ENCODE data around the gene MTX1. TPM values are rescaled to one million over a fixed set of nuclear protein-coding genes. Genes with fewer than 3 reads are reported as not detected.
"Not testable (repeated sequence)": the region's sequence is repeated elsewhere in the genome, so short reads cannot be mapped to it uniquely, and the experiment has no call there.

The MTX1 gene
- total and polyA plus RNA-seq, 3 experiments from 2014 or later: 43.7 to 73.2 (median 67.6) TPM

DNA sequence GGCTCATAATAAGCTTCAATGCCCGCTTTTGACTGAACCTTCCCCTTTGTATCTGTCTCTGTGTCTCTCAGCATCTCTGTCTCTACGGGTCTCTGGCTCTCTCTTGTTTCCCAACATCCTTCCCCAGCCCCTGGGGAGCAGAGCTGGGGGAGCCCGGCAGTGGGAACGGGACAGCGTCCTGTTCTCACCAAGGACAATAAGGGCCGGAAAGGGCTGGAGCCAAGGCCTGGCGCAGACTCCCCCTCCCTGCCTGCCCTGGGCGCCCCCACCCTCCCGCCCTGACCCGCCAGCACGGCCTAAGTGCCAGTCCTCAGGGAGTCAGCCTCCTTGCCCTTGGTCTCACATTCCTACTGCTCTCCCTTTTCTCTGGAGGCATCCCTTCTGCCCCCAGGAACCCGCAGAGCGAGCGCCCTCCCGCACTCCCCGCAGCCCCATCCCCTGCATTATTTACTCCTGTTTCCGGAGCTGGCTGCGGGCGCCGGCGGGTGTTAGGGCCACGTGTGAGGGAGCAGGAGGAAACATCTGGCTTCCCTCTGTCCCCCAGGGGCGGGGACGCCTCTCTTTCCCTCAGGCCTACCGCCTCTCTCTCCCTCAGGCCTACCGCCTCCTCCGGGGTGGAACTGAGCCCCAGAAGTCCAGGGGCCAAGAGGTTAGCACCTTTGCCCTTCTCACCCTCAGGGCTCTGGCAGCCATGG, 41.9 kb upstream of the MTX1 start:
- no peaks in the 10 kb centered on the region for H3K9me3 Mint-ChIP-seq
- peaks cover 0 to 24% (median 7%) of the 10 kb centered on the region in 3 donors for H3K36me3 Mint-ChIP-seq
- peaks cover 18% of the 10 kb centered on the region for H3K36me3 ChIP-seq (ENCODE audit: insufficient read depth, low read length)
- ChIA-PET CTCF (interaction anchor here (1.0 to 10.7 kb wide), 11 partner anchors 26 to 121 kb away, joined by 3 to 177 read pairs (median 6); partner anchors contain the start of genes ADAM15, DPM3, SLC50A1 and THBS3), POLR2A (no interaction called here)
- no peak for DNase-seq
- no peaks in the 10 kb centered on the region for H3K9me3 ChIP-seq (ENCODE audit: low read length)
- peaks cover 9% of the 10 kb centered on the region for H3K4me1 ChIP-seq (ENCODE audit: insufficient read depth, low read length)
- no peak overlapping the region for H3K27ac ChIP-seq (ENCODE audit: low read depth, low read length)
- no peak overlapping the region for H3K27ac Mint-ChIP-seq
- H3K4me3 Mint-ChIP-seq: no peak overlapping the region
- no peaks in the 10 kb centered on the region for H3K27me3 ChIP-seq (ENCODE audit: insufficient read depth, low read length, poor library complexity, severe bottlenecking)
- H3K4me1 Mint-ChIP-seq: peaks cover 11 to 22% (median 13%) of the 10 kb centered on the region in 3 donors
- H3K4me3 ChIP-seq (ENCODE audit: low read length): no peak overlapping the region
- H3K27me3 Mint-ChIP-seq: peaks cover 2 to 3% of the 10 kb centered on the region in 2 donors

- peaks cover 18% of the 10 kb centered on the region for H3K36me3 ChIP-seq (ENCODE audit: insufficient read depth, low read length)
- ChIA-PET POLR2A (interaction anchor here (0.9 to 1.1 kb wide), 2 partner anchors 27 to 103 kb away, joined by 3 read pairs; no protein-coding TSS in a partner anchor), CTCF (interaction anchor here (0.9 to 10.7 kb wide), 18 partner anchors 10 to 122 kb away, joined by 3 to 177 read pairs (median 4); partner anchors contain the start of genes ADAM15, DPM3 and SLC50A1)
- peaks cover 18% of the 10 kb centered on the region for H3K4me1 ChIP-seq (ENCODE audit: insufficient read depth, low read length)
- no peaks in the 10 kb centered on the region for H3K9me3 ChIP-seq (ENCODE audit: low read length)
- peaks cover 0 to 30% (median 7%) of the 10 kb centered on the region in 3 donors for H3K36me3 Mint-ChIP-seq
- H3K4me1 Mint-ChIP-seq: peaks cover 17 to 30% (median 20%) of the 10 kb centered on the region in 3 donors
- H3K4me3 Mint-ChIP-seq: peak overlapping the region; percentile 31 to 71 (median 48)
- no peak overlapping the region for H3K27ac ChIP-seq (ENCODE audit: low read depth, low read length)
- peak; percentile 73 to 88 (median 80) for DNase-seq
- no peaks in the 10 kb centered on the region for H3K27me3 ChIP-seq (ENCODE audit: insufficient read depth, low read length, poor library complexity, severe bottlenecking)
- H3K27me3 Mint-ChIP-seq: peaks cover 2 to 3% of the 10 kb centered on the region in 2 donors
- H3K4me3 ChIP-seq (ENCODE audit: low read length): peak overlapping the region; percentile 30
- H3K9me3 Mint-ChIP-seq: no peaks in the 10 kb centered on the region
- H3K27ac Mint-ChIP-seq: peak overlapping the region in 4 of 8 donors; percentile 5 to 55 (median 28)
These were observed 41.1 kb upstream of the MTX1 start for GRCh38 chr1:155167166-155168104.

- Mint-ChIP-seq H3K36me3 (peaks cover 0 to 35% (median 7%) of the 10 kb centered on the region in 3 donors), H3K4me3 (peak overlapping the region in 1 of 7 donors; percentile 71), H3K4me1 (peaks cover 19 to 34% (median 24%) of the 10 kb centered on the region in 3 donors), H3K27ac (peak overlapping the region in 3 of 8 donors; percentile 5 to 55 (median 42))
- H3K9me3 ChIP-seq (ENCODE audit: low read length); H3K9me3 Mint-ChIP-seq; H3K27me3 ChIP-seq (ENCODE audit: insufficient read depth, low read length, poor library complexity, severe bottlenecking); H3K4me3 ChIP-seq (ENCODE audit: low read length); H3K27me3 Mint-ChIP-seq; H3K27ac ChIP-seq (ENCODE audit: low read depth, low read length); DNase-seq: not testable (repeated sequence)
- POLR2A ChIA-PET: interaction anchor here (0.9 to 1.1 kb wide), 2 partner anchors 26 to 104 kb away, joined by 3 read pairs; no protein-coding TSS in a partner anchor
- peaks cover 18% of the 10 kb centered on the region for H3K36me3 ChIP-seq (ENCODE audit: insufficient read depth, low read length)
- H3K4me1 ChIP-seq (ENCODE audit: insufficient read depth, low read length): peaks cover 20% of the 10 kb centered on the region
- CTCF ChIA-PET: interaction anchor here (0.9 to 10.7 kb wide), 15 partner anchors 10 to 123 kb away, joined by 3 to 177 read pairs (median 4); partner anchors contain the start of gene DPM3
These were observed 40.4 kb upstream of the MTX1 start for GRCh38 chr1:155168105-155168445.

DNA sequence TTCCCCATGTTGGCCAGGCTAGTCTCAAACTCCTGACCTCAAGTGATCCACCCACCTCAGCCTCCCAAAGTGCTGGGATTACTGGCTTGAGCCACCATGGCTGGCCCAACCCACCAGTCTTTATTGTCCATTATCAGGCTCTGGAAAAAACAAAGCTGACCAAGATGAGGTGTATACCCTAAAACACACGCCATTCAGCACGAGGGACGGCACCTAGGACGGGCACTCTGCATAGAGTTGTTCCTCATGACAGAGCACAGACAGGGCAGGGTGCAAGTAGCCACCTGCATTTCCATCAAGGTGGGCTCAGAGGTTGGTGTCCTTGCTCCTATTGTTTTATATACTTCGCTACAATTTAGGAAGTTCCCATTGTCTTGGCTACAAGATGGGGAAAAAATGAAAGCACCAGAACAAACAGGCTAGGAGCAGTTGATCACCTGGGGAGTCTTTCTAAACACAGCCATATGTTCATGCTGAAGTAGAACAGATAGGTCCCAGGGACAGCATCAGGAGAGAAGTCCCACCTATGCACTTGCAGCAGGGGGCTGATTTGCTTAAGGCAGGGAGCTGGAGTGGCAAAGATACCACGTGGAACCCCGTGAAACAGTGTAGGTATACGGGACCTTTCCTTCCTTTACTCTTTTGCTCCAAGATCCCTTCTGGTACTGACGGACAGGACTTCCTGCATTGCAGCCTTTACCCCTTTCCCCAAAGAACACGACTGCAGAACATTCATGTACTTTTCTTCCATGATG, 39.9 kb upstream of the MTX1 start:
- Histone ChIP-seq H3K27ac (ENCODE audit: low read depth, low read length) (no peak overlapping the region), H3K36me3 (ENCODE audit: insufficient read depth, low read length) (peaks cover 18% of the 10 kb centered on the region), H3K4me3 (ENCODE audit: low read length) (no peak overlapping the region), H3K27me3 (ENCODE audit: insufficient read depth, low read length, poor library complexity, severe bottlenecking) (no peaks in the 10 kb centered on the region), H3K9me3 (ENCODE audit: low read length) (no peaks in the 10 kb centered on the region), H3K4me1 (ENCODE audit: insufficient read depth, low read length) (peaks cover 24% of the 10 kb centered on the region)
- ChIA-PET CTCF (interaction anchor here (1.0 to 10.7 kb wide), 12 partner anchors 9 to 107 kb away, joined by 3 to 177 read pairs (median 4); partner anchors contain the start of gene DPM3), POLR2A (interaction anchor here (1.1 kb wide), 1 partner anchor 104 kb away, joined by 3 read pairs; no protein-coding TSS in a partner anchor)
- peak overlapping the region in 2 of 8 donors; percentile 17 to 55 for H3K27ac Mint-ChIP-seq
- DNase-seq: no peak
- peaks cover 3 to 4% of the 10 kb centered on the region in 2 donors for H3K27me3 Mint-ChIP-seq
- peak overlapping the region in 1 of 7 donors; percentile 57 for H3K4me3 Mint-ChIP-seq
- H3K9me3 Mint-ChIP-seq: no peaks in the 10 kb centered on the region
- H3K36me3 Mint-ChIP-seq: peaks cover 0 to 39% (median 7%) of the 10 kb centered on the region in 3 donors
- H3K4me1 Mint-ChIP-seq: peaks cover 25 to 39% (median 29%) of the 10 kb centered on the region in 3 donors

GRCh38 chr1:155169541-155169940, 39.0 kb upstream of the MTX1 start:
- Histone ChIP-seq H3K9me3 (ENCODE audit: low read length) (no peaks in the 10 kb centered on the region), H3K27ac (ENCODE audit: low read depth, low read length) (no peak overlapping the region), H3K36me3 (ENCODE audit: insufficient read depth, low read length) (peaks cover 18% of the 10 kb centered on the region), H3K4me3 (ENCODE audit: low read length) (no peak overlapping the region), H3K27me3 (ENCODE audit: insufficient read depth, low read length, poor library complexity, severe bottlenecking) (no peaks in the 10 kb centered on the region), H3K4me1 (ENCODE audit: insufficient read depth, low read length) (peaks cover 33% of the 10 kb centered on the region)
- peak overlapping the region in 2 of 8 donors; percentile 31 to 55 for H3K27ac Mint-ChIP-seq
- H3K27me3 Mint-ChIP-seq: peaks cover 3 to 4% of the 10 kb centered on the region in 2 donors
- POLR2A ChIA-PET: no interaction called here
- H3K9me3 Mint-ChIP-seq: no peaks in the 10 kb centered on the region
- H3K4me1 Mint-ChIP-seq: peaks cover 29 to 47% (median 37%) of the 10 kb centered on the region in 3 donors
- peak overlapping the region in 3 of 7 donors; percentile 8 to 57 (median 47) for H3K4me3 Mint-ChIP-seq
- CTCF ChIA-PET: interaction anchor here (0.9 to 10.7 kb wide), 6 partner anchors 34 to 125 kb away, joined by 3 to 177 read pairs (median 12); partner anchors contain the start of gene SLC50A1
- H3K36me3 Mint-ChIP-seq: peaks cover 0 to 39% (median 7%) of the 10 kb centered on the region in 3 donors
- no peak for DNase-seq

DNA sequence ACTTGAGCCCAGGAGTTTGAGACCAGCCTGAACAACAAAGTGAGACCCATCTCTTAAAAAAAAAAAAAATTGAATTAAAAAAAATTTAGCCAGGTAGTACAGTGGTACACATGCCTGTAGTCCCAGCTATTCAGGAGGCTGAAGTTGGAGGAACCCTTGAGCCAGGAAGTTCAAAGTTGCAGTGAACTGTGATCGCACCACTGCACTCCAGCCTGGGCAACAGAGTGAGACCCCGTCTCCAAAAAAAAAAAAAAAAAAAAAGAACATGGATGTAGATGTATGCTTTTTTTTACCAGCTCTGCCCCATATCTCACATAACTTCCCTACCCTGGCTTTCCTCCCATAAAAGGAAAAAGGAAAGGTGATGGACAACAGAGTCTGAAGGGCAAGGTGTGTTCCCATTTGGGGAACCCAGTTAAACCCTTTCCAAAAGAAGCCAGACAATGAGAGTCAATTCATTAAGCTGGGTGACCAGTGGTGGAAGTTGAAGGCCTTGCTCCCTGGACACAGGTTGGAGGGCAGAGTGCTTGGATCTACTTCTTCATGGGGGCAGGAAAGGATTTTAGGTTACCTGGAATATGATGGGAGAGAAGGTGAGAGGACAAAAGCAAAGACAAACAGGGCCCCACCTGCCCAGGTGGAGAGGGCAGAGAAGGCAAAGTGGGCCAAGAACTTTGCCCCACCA, 38.3 kb upstream of the MTX1 start:
- Histone ChIP-seq H3K4me3 (ENCODE audit: low read length) (no peak overlapping the region), H3K4me1 (ENCODE audit: insufficient read depth, low read length) (peaks cover 39% of the 10 kb centered on the region), H3K27me3 (ENCODE audit: insufficient read depth, low read length, poor library complexity, severe bottlenecking) (no peaks in the 10 kb centered on the region), H3K36me3 (ENCODE audit: insufficient read depth, low read length) (peaks cover 18% of the 10 kb centered on the region), H3K9me3 (ENCODE audit: low read length) (no peaks in the 10 kb centered on the region), H3K27ac (ENCODE audit: low read depth, low read length) (no peak overlapping the region)
- peaks cover 0 to 39% (median 7%) of the 10 kb centered on the region in 3 donors for H3K36me3 Mint-ChIP-seq
- POLR2A ChIA-PET: no interaction called here
- peak overlapping the region in 2 of 7 donors; percentile 12 to 53 for H3K4me3 Mint-ChIP-seq
- H3K4me1 Mint-ChIP-seq: peaks cover 32 to 54% (median 42%) of the 10 kb centered on the region in 3 donors
- no peaks in the 10 kb centered on the region for H3K9me3 Mint-ChIP-seq
- peaks cover 3 to 4% of the 10 kb centered on the region in 2 donors for H3K27me3 Mint-ChIP-seq
- no peak for DNase-seq
- peak overlapping the region in 1 of 8 donors; percentile 65 for H3K27ac Mint-ChIP-seq
- CTCF ChIA-PET: interaction anchor here (0.9 to 10.7 kb wide), 7 partner anchors 35 to 126 kb away, joined by 3 to 177 read pairs (median 3); partner anchors contain the start of gene SLC50A1
